22Rv1 (cell line): ENCODE results near the gene NOBOX.

ENCODE experiments used
- H3K27ac ChIP-seq: fragments of 450-650 bp; 2 replicates; pipeline ENCODE4 v1.5.1; 2017
- CTCF ChIP-seq: fragments of 450-650 bp; IDR thresholded peaks from 2 replicates; pipeline ENCODE4 v1.5.1; 2017; ENCODE audit warnings: mild to moderate bottlenecking
- ZFX ChIP-seq: fragments of 450-650 bp; IDR thresholded peaks from 2 replicates; pipeline ENCODE4 v1.6.1; 2017; ENCODE audit warnings: antibody characterized with exemption, borderline replicate concordance

Gene NOBOX

GRCh38 chr7:144391823-144392255 lies 11.7 kb downstream of the NOBOX start:
- H3K27ac ChIP-seq: no peak overlapping the region
- TF ChIP-seq ZFX (no peak), CTCF (peak; percentile 90)

DNA sequence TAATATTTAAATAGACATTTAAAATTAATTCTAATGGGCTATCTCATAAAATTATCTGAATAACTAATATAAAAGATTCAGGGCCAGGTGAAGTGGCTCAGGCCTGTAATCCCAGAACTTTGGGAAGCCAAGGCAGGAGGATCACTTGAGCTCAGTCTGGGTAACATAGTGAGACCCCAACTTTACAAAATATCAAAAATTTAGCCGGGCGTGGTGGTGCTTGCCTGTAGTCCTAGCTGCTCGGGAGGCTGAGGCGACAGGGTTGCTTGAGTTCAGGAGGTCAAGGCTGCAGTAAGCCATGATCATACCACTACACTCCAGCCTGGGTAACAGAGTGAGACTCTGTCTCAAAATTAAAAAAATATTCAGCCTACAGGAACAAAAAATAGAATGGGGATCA lies 12.5 kb downstream of the NOBOX start:
- H3K27ac ChIP-seq: peak overlapping the region; percentile 14; the same call in 1 of the 2 replicates
- no peak for TF ChIP-seq ZFX
- no peak for TF ChIP-seq CTCF

GRCh38 chr7:144390481-144390880 lies 13.0 kb downstream of the NOBOX start:
- H3K27ac ChIP-seq: peak overlapping the region; percentile 14; the same call in 1 of the 2 replicates

DNA sequence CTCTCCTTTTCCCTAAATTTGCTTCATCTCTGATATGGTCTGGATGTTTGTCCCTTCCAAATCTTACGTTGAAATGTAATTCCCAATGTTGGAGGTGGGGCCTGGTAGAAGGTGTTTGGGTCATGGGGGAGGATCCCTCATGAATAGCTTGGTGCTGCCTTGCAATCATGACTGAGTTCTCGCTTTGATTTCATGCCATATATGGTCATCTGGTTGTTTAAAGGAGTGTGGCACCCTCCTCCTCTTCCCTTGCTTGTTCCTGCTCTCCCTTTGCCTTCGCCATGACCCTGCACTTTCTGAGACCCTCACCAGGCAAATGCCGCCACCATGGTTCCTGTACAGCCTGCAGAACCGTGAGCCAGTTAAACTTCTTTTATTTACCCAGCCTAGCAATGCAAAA lies 14.5 kb downstream of the NOBOX start:
- no peak overlapping the region for H3K27ac ChIP-seq
- no peak for TF ChIP-seq CTCF
- no peak for TF ChIP-seq ZFX

More at GRCh38 chr7:144390481-144390880, 13.0 kb downstream of the NOBOX start:
- no peak for TF ChIP-seq ZFX
- no peak for TF ChIP-seq CTCF

DNA sequence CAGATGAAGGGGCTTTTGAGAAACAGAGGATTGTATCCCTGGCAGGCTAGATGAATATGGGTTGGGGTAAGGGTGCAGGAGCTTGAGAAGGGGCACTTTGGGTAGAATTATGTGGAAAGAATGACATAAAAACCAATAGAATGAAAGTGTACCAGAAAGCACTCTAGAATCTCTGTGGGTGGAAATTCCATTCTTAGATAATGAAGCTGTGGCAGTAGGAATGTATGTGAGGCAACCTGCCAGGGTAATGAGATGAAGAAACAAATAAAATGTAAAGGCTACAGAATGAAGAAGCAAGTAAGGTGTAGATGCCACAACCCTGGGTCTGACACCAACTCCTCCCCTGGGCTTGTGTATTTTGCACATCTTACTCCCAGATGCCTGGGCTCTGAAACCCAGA lies 16.8 kb downstream of the NOBOX start:
- TF ChIP-seq CTCF (no peak), ZFX (no peak)

GRCh38 chr7:144384555-144385245 lies 18.8 kb downstream of the NOBOX start:
- TF ChIP-seq ZFX: no peak
- TF ChIP-seq CTCF: no peak
- H3K27ac ChIP-seq: no peak overlapping the region

More for the DNA sequence above, 16.8 kb downstream of the NOBOX start:
- H3K27ac ChIP-seq: no peak overlapping the region

DNA sequence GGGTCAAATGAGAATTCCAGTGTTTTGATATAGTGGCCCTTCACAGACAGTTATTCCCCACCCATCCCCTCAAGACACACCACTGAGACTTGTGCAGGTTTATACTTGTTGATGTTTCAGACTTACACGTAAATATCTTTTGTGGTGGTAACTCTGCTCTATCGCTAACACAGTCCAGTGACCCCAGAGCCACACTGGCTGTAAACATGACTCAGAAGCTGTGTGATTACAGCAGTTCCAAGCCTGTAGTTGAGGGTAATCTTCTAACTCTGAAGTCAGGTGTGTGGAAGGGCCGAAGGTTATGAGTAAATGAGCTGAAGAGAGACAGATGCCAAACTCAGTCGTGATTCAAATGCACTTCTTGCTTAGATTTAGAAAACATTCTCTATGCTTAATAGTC lies 19.4 kb downstream of the NOBOX start:
- TF ChIP-seq ZFX (no peak), CTCF (no peak)
- H3K27ac ChIP-seq: no peak overlapping the region
